SK-N-MC (cell line): Measurements from ENCODE around the gene PTPRM.

ENCODE experiments used
- DNase-seq: peaks from one replicate; pipeline ENCODE4 v3.0.0-alpha.2; 2011; ENCODE audit warnings: low read depth, low spot score
- H3K27ac ChIP-seq: fragments of 200-600 bp; sonication (generic); 2 replicates; pipeline ENCODE4 v1.5.1; 2016; ENCODE audit warnings: mixed run types
- H3K36me3 ChIP-seq: fragments of 200-600 bp; sonication (generic); 2 replicates; pipeline ENCODE4 v1.6.1; 2017; ENCODE audit warnings: antibody characterized with exemption, low read length, mixed read lengths; ENCODE audit not compliant: insufficient read depth
- H3K4me3 ChIP-seq: fragments of 200-600 bp; sonication (generic); 2 replicates; pipeline ENCODE4 v1.5.1; 2016
- H3K9ac ChIP-seq: fragments of 200-600 bp; sonication (generic); 2 replicates; pipeline ENCODE4 v1.8.0; 2017; ENCODE audit warnings: mixed run types, mixed read lengths; ENCODE audit not compliant: insufficient read length
- H3K9me3 ChIP-seq: fragments of 200-600 bp; sonication (generic); 2 replicates; pipeline ENCODE4 v1.6.1; 2017; ENCODE audit warnings: low read depth, mild to moderate bottlenecking, antibody characterized with exemption, low read length, moderate library complexity, mixed read lengths
- EZH2 ChIP-seq: fragments of 200-600 bp; sonication (generic); IDR thresholded peaks from one replicate; pipeline ENCODE4 v1.6.1; 2017; ENCODE audit warnings: antibody characterized with exemption
- FOXP2 ChIP-seq: optimal IDR thresholded peaks from 2 replicates; pipeline ENCODE3; 2011; ENCODE audit warnings: mild to moderate bottlenecking, moderate library complexity; ENCODE audit not compliant: insufficient read depth; ENCODE audit errors: extremely low read length, control extremely low read depth
- POLR2AphosphoS5 ChIP-seq: IDR thresholded peaks from 2 replicates; pipeline ENCODE4 v1.6.1; 2012; ENCODE audit warnings: mild to moderate bottlenecking, low read depth, low read length, borderline replicate concordance

PTPRM gene

DNA sequence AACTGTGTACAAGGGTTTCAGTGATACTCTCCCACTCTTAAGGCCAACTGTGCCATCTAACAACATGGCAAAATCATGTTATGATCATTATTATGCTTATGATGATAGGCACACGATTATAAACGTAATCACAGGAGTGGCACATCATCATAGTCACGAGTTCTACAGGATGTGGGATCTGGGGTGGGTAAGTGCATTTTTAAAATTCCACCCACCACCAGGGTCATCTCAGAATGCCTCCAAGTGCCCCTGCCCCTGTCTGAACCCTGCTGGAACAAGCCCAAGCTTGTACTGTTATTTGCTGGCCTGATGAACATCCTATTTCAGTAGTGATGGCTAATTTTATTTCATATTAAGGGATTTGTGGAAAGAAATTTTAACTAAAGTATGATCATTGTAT is 117.8 kb downstream of the PTPRM start:
- DNase-seq = no peak
- H3K9ac ChIP-seq = no peak overlapping the region
- TF ChIP-seq POLR2AphosphoS5 (no peak), FOXP2 (no peak), EZH2 (no peak)
- H3K4me3 ChIP-seq = no peak overlapping the region
- no peak overlapping the region for H3K27ac ChIP-seq
- H3K9me3 ChIP-seq = no peaks in the 10 kb centered on the region
- H3K36me3 ChIP-seq = no peaks in the 10 kb centered on the region

DNA sequence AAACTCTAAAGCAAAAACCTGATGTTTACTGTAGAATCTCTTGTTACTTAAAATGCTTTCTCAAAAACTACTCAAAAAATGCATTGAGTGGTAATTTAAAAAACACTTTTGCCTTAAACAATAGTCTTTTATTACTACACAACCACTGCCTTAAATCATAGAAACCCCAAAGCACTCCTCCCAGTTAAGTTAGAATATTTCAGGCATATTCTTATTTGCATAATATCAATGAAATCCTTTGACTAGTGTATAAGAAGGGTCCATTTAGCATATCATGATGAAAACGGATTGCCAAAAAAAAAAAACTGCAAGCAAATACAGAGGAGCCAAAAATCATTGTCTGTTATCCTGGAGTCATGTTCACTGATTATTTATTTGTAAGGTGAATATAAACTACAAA is 119.2 kb downstream of the PTPRM start:
- H3K4me3 ChIP-seq = no peak overlapping the region
- H3K9me3 ChIP-seq = no peaks in the 10 kb centered on the region
- H3K36me3 ChIP-seq = no peaks in the 10 kb centered on the region
- H3K9ac ChIP-seq = no peak overlapping the region
- no peak for DNase-seq
- H3K27ac ChIP-seq = no peak overlapping the region
- TF ChIP-seq EZH2 (no peak), POLR2AphosphoS5 (no peak), FOXP2 (no peak)

DNA sequence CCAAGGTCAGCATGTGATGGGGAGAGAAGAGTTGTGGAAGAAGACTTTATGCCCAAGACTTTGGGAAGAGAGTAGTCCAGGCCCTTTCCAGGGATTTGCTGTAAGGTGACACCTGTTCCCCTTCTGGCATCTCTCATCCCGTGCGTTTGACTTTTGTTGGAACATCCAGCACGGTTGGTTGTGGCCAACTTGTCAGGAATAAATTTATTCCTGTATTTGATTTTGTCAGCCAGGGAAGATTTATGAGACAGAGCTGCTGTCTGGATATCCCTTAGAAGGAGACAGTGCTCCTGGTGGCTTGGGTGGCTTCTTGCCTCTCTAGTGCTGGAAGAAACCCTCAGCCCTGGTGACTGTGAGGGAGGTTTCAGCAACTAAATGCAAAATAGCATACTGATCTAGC is 121.5 kb downstream of the PTPRM start:
- Histone ChIP-seq H3K9me3 (no peaks in the 10 kb centered on the region), H3K27ac (no peak overlapping the region), H3K4me3 (no peak overlapping the region), H3K36me3 (no peaks in the 10 kb centered on the region), H3K9ac (no peak overlapping the region)
- TF ChIP-seq FOXP2 = no peak
- no peak for TF ChIP-seq POLR2AphosphoS5
- no peak for TF ChIP-seq EZH2
- no peak for DNase-seq

DNA sequence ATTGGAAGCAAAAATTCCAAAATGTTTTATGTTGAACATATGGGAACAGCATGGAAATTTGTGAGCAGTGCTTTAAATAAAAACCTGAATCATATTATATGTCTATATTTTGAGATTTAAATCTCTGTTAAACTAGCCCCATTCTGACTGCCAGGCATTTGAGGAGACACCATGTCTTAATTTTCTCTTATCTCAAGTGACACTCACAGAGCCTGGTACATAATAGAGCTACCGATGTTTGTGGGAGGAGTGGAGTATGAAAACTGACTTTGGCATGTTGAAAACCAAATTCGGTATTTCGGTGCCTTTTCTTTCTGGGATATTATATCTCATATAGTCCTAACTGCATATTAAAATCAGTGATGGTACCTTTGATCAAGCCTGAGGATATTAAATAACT is 124.1 kb downstream of the PTPRM start:
- TF ChIP-seq FOXP2 (no peak), EZH2 (no peak), POLR2AphosphoS5 (no peak)
- Histone ChIP-seq H3K9me3 (no peaks in the 10 kb centered on the region), H3K27ac (no peak overlapping the region), H3K4me3 (no peak overlapping the region), H3K9ac (no peak overlapping the region), H3K36me3 (no peaks in the 10 kb centered on the region)
- no peak for DNase-seq

DNA sequence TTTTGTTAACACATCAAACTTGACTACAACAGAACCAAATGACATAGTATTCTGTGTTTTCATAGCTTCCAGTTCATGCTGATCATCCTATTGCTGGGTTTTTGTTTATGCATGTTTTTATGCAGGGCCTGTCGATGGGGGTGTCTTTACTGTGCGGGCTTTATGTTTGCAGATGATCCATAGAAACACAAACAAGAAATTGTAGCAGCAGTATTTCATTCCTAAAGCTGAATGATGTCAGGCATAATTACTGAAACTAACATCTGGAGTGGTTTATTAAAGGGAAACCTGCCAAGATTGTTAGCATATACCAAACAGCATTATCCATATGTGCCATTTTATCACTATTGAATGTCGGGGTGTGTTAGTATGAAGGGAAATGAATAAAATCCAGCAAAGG is 129.7 kb downstream of the PTPRM start:
- TF ChIP-seq EZH2 = no peak
- TF ChIP-seq FOXP2 = no peak
- TF ChIP-seq POLR2AphosphoS5 = no peak
- DNase-seq = no peak
- H3K27ac ChIP-seq = no peak overlapping the region
- no peaks in the 10 kb centered on the region for H3K36me3 ChIP-seq
- H3K9me3 ChIP-seq = no peaks in the 10 kb centered on the region
- no peak overlapping the region for H3K4me3 ChIP-seq
- no peak overlapping the region for H3K9ac ChIP-seq

DNA sequence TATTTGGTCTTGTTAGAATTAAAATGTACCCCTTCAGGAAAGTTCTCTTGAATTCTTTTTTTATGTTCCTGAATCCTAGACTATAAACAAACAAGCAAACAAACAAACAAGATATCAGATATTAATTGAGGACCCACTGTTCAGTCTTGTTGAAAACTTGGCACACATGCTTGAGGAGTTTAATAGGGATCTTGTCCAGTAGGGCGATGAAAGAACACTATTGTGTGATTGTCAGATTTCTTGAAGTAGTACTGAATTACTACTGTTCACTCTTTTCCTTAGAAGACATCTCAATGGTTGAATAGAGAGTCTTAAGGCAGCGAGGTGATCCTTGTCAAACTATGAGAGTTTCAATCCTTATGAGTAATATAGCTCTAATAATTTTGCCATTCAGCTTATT is 130.2 kb downstream of the PTPRM start:
- Histone ChIP-seq H3K36me3 (no peaks in the 10 kb centered on the region), H3K4me3 (no peak overlapping the region), H3K27ac (no peak overlapping the region), H3K9me3 (no peaks in the 10 kb centered on the region), H3K9ac (no peak overlapping the region)
- TF ChIP-seq EZH2 (no peak), POLR2AphosphoS5 (no peak), FOXP2 (no peak)
- no peak for DNase-seq

DNA sequence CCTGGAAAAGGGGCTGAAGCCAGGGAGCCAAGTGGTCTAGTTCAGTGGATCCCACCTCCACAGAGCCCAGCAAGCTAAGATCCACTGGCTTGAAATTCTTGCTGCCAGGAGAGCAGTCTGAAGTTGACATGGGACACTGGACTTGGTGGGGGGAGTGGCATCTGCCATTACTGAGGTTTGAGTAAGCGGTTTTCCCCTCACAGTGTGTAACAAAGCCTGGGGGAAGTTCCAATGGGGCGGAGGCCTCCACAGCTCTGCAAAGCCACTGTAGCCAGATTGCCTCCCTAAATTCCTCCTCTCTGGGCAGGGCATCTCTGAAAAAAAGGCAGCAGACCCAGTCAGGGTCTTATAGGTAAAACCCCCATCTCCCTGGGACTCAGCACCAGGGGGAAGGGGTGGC is 144.4 kb downstream of the PTPRM start:
- no peaks in the 10 kb centered on the region for H3K9me3 ChIP-seq
- TF ChIP-seq POLR2AphosphoS5 (no peak), FOXP2 (no peak), EZH2 (no peak)
- DNase-seq = no peak
- no peak overlapping the region for H3K9ac ChIP-seq
- H3K4me3 ChIP-seq = no peak overlapping the region
- H3K27ac ChIP-seq = no peak overlapping the region
- no peaks in the 10 kb centered on the region for H3K36me3 ChIP-seq

DNA sequence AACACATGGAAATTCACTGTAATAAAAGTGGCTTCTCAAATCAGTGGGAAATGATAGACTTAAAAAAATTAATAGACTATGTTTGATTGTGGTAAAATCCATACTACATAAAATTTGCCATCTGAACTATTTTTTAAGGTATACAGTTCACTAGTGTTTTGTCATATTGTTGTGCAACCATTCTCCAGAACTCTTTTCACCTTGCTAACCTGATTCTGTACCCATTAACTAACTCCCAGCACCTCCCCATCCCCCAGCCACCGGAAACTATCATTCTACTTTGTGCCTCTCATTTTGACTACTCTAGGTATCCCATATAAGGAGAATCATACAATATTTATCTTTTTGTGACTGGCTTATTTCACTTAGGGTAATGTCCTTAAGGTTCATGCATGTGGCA is 153.3 kb downstream of the PTPRM start:
- DNase-seq = no peak
- Histone ChIP-seq H3K27ac (no peak overlapping the region), H3K36me3 (no peaks in the 10 kb centered on the region), H3K4me3 (no peak overlapping the region), H3K9ac (no peak overlapping the region), H3K9me3 (no peaks in the 10 kb centered on the region)
- TF ChIP-seq FOXP2 (no peak), EZH2 (no peak), POLR2AphosphoS5 (no peak)

DNA sequence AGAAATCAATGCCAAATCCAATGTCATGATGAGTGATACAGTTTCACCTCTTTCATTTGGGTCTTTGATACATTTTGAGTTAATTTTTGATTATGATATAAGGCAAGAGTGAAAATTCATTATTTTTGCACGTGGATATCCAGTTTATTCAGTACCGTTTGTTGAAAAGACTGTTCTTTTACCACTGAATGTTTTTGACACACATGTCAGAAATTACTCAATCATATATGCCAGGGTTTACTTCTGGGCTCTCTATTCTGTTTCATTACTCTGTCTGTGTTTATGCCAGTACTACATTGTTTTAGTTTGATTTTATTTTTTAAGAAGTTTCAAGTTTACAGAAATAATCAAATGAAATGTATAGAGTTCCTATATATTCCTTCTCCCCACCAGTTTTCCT is 154.4 kb downstream of the PTPRM start:
- Histone ChIP-seq H3K4me3 (no peak overlapping the region), H3K9ac (no peak overlapping the region), H3K9me3 (no peaks in the 10 kb centered on the region), H3K36me3 (no peaks in the 10 kb centered on the region), H3K27ac (no peak overlapping the region)
- TF ChIP-seq EZH2 (no peak), FOXP2 (no peak), POLR2AphosphoS5 (no peak)
- no peak for DNase-seq
